Diencephalon (tissue), 1 donor: ENCODE data around the gene UMPS. TPM values are rescaled to one million over a fixed set of nuclear protein-coding genes. Genes with fewer than 3 reads are reported as not detected.

Experiments
- small RNA-seq: library from RNA; depleted of rRNA; stranded (forward); fragments of <200 nt; gene quantifications from one replicate; pipeline ENCODE3, GENCODE V24; 2014
- total RNA-seq: library from RNA; depleted of rRNA; stranded (reverse); fragments of >200 nt; gene quantifications from one replicate; pipeline ENCODE4 v1.2.3, GENCODE V29; 2014

UMPS gene
- total RNA-seq: 48.4 TPM

GRCh38 chr3:124730129-124730940, at the start of gene UMPS:
Gene UMPS (plus strand): TSS chr3:124730452. CDS start chr3:124730472, 20 bp downstream.

Small RNA genes within 50 kb of the gene (small RNA-seq; reads per million reads assigned to genes)
- gene MIR544B: not detected

Other genes with a start within 250 kb of the UMPS start
- gene ITGB5, start 156.9 kb downstream of the UMPS start, total RNA-seq: 55.4 TPM
- not detected for gene MUC13, start 204.3 kb downstream of the UMPS start, total RNA-seq